H1 (cell line): ENCODE data around the gene MT2A. TPM values are rescaled to one million over a fixed set of nuclear protein-coding genes. Genes with fewer than 3 reads are reported as not detected.

Experiments used
- CTCF ChIA-PET: fragments of 300-600 bp; sonication (Branson Sonifier 250); formaldehyde crosslinking; loops from one replicate; lab custom pipeline; 2021; ENCODE audit not compliant: partially characterized antibody; lab: Charles Lee
- POLR2A ChIA-PET: fragments of 300-600 bp; sonication (Branson Sonifier 250); formaldehyde crosslinking; loops from one replicate; lab custom pipeline; 2021; ENCODE audit warnings: inconsistent platforms; ENCODE audit not compliant: partially characterized antibody; lab: Charles Lee
- DNase-seq, 2 experiments: peaks; one replicate each; pipeline versions ENCODE4 v3.0.0 to v3.0.0-alpha.2; 2010 to 2022; ENCODE audit warnings: low spot score in 2 of 2, low read depth in 1 of 2, mixed read lengths in 1 of 2
- FAIRE-seq: peaks from 2 replicates; lab custom pipeline; 2011; peaks lifted over from hg19 to GRCh38; lab: Jason Lieb, UNC
- H2AFZ ChIP-seq: 2 replicates; pipeline ENCODE4 v1.8.1; 2012; ENCODE audit warnings: low read length, inconsistent platforms
- H2AK5ac ChIP-seq: 2 replicates; pipeline ENCODE4 v1.6.1; 2013; ENCODE audit warnings: low read depth, low read length
- H2BK120ac ChIP-seq: replicated peaks from 2 replicates; pipeline ENCODE3; 2013; ENCODE audit warnings: low read depth, low read length, inconsistent platforms
- H2BK12ac ChIP-seq: 2 replicates; pipeline ENCODE4 v1.6.1; 2013; ENCODE audit warnings: low read depth, low read length
- H2BK15ac ChIP-seq: 2 replicates; pipeline ENCODE4 v1.6.1; 2013; ENCODE audit warnings: low read length
- H2BK20ac ChIP-seq: 2 replicates; pipeline ENCODE4 v1.6.1; 2013; ENCODE audit warnings: low read length
- H2BK5ac ChIP-seq: 2 replicates; pipeline ENCODE4 v1.6.1; 2013; ENCODE audit warnings: low read depth, low read length
- H3K14ac ChIP-seq: 2 replicates; pipeline ENCODE4 v1.6.1; 2013; ENCODE audit warnings: inconsistent platforms; ENCODE audit not compliant: insufficient read length
- H3K18ac ChIP-seq: 2 replicates; pipeline ENCODE4 v1.6.1; 2013; ENCODE audit warnings: low read length; ENCODE audit errors: extremely low read depth
- H3K23ac ChIP-seq: 2 replicates; pipeline ENCODE4 v1.6.1; 2013; ENCODE audit warnings: inconsistent platforms; ENCODE audit not compliant: insufficient read length
- H3K23me2 ChIP-seq: 2 replicates; pipeline ENCODE4 v1.6.1; 2013; ENCODE audit warnings: low read depth, low read length
- H3K27ac ChIP-seq: 2 replicates; pipeline ENCODE4 v1.6.1; 2011; ENCODE audit warnings: low read depth, low read length, inconsistent platforms
- H3K27me3 ChIP-seq, 4 experiments: replicated peaks in 1 of 4; 1 replicate in 1 of 4; 2 replicates in 3 of 4; pipeline versions ENCODE4 v1.6.1 to v1.8.1; 2011 to 2013; ENCODE audit warnings: low read length in 3 of 4, mild to moderate bottlenecking in 3 of 4, inconsistent platforms in 2 of 4, mixed read lengths in 2 of 4, moderate library complexity in 1 of 4; ENCODE audit not compliant: control insufficient read depth in 3 of 4, insufficient read depth in 3 of 4; ENCODE audit errors: extremely low read depth in 1 of 4
- H3K36me3 ChIP-seq, 4 experiments: 2 replicates each; pipeline versions ENCODE4 v1.6.1 to v1.8.1; 2011 to 2013; ENCODE audit warnings: mild to moderate bottlenecking in 4 of 4, low read length in 3 of 4, moderate library complexity in 2 of 4, control low read depth in 1 of 4, inconsistent platforms in 1 of 4; ENCODE audit not compliant: insufficient read depth in 4 of 4, control insufficient read depth in 2 of 4
- H3K4ac ChIP-seq: replicated peaks from 2 replicates; pipeline ENCODE3; 2013; ENCODE audit warnings: low read length, low read depth, mixed read lengths, inconsistent platforms; ENCODE audit not compliant: insufficient read length
- H3K4me1 ChIP-seq, 4 experiments: replicated peaks in 1 of 4; 1 replicate in 1 of 4; 2 replicates in 3 of 4; pipeline versions ENCODE4 v1.6.1 to v1.8.1; 2011 to 2013; ENCODE audit warnings: low read length in 3 of 4, inconsistent platforms in 2 of 4, mixed read lengths in 1 of 4; ENCODE audit not compliant: insufficient read depth in 4 of 4, control insufficient read depth in 3 of 4
- H3K4me2 ChIP-seq, 2 experiments: 2 replicates each; pipeline versions ENCODE4 v1.6.1 to v1.8.1; 2011 to 2013; ENCODE audit warnings: low read depth in 2 of 2, low read length in 2 of 2, control low read depth in 1 of 2, inconsistent platforms in 1 of 2, mild to moderate bottlenecking in 1 of 2; ENCODE audit not compliant: insufficient read depth in 1 of 2
- H3K4me3 ChIP-seq, 4 experiments: fragments of 200-600, 300-600 bp in 1 of 4; sonication (generic), shearing (Covaris generic), sonication (Bioruptor Twin) in 1 of 4; 2 replicates each; pipeline versions ENCODE4 v1.5.1 to v1.8.1; 2011 to 2016; ENCODE audit warnings: low read length in 4 of 4, low read depth in 3 of 4, control low read depth in 2 of 4, inconsistent platforms in 2 of 4, mild to moderate bottlenecking in 2 of 4, mixed read lengths in 1 of 4, moderate library complexity in 1 of 4; ENCODE audit not compliant: insufficient read depth in 2 of 4; ENCODE audit errors: extremely low read depth in 1 of 4
- H3K56ac ChIP-seq: replicated peaks from 2 replicates; pipeline ENCODE3; 2013; ENCODE audit warnings: low read depth, mild to moderate bottlenecking, mixed read lengths, low read length, inconsistent platforms; ENCODE audit not compliant: insufficient read length
- H3K79me1 ChIP-seq: 2 replicates; pipeline ENCODE4 v1.6.1; 2013; ENCODE audit warnings: low read depth, low read length, control low read depth
- H3K79me2 ChIP-seq, 2 experiments: 2 replicates each; pipeline versions ENCODE4 v1.6.1 to v1.8.1; 2012 to 2013; ENCODE audit warnings: low read length in 2 of 2, mild to moderate bottlenecking in 2 of 2, inconsistent platforms in 1 of 2; ENCODE audit not compliant: insufficient read depth in 2 of 2, control insufficient read depth in 1 of 2
- H3K9ac ChIP-seq, 4 experiments: replicated peaks in 1 of 4; 1 replicate in 1 of 4; 2 replicates in 3 of 4; pipeline versions ENCODE4 v1.6.1 to v1.8.1; 2011 to 2013; ENCODE audit warnings: low read depth in 3 of 4, low read length in 3 of 4, control low read depth in 2 of 4, mild to moderate bottlenecking in 2 of 4, moderate library complexity in 2 of 4, inconsistent platforms in 1 of 4; ENCODE audit errors: extremely low read depth in 1 of 4
- H3K9me3 ChIP-seq, 2 experiments: 2 replicates each; pipeline versions ENCODE4 v1.6.1 to v1.8.1; 2012 to 2013; ENCODE audit warnings: mild to moderate bottlenecking in 2 of 2, moderate library complexity in 2 of 2, control low read depth in 1 of 2, inconsistent platforms in 1 of 2, low read depth in 1 of 2, low read length in 1 of 2, mixed read lengths in 1 of 2; ENCODE audit not compliant: insufficient read depth in 2 of 2
- H4K20me1 ChIP-seq, 2 experiments: replicated peaks in 1 of 2; 2 replicates each; pipeline versions ENCODE3 to v1.8.1; 2011 to 2013; ENCODE audit warnings: inconsistent platforms in 2 of 2, low read length in 2 of 2, mild to moderate bottlenecking in 1 of 2; ENCODE audit not compliant: insufficient read depth in 2 of 2, control insufficient read depth in 1 of 2
- H4K5ac ChIP-seq: 2 replicates; pipeline ENCODE4 v1.6.1; 2013; ENCODE audit warnings: low read length, low read depth, mixed read lengths, inconsistent platforms; ENCODE audit not compliant: insufficient read length
- H4K8ac ChIP-seq: 2 replicates; pipeline ENCODE4 v1.8.0; 2013; ENCODE audit warnings: mild to moderate bottlenecking, moderate library complexity, low read length, inconsistent platforms; ENCODE audit not compliant: insufficient read depth; ENCODE audit errors: extremely low read depth
- H4K91ac ChIP-seq: replicated peaks from 2 replicates; pipeline ENCODE3; 2013; ENCODE audit warnings: low read length, mixed read lengths, inconsistent platforms; ENCODE audit not compliant: insufficient read length
- CBX8 ChIP-seq: fragments of 300-800, 300-1000 bp; sonication (generic); IDR thresholded peaks from 2 replicates; pipeline ENCODE4 v1.7.1; 2016; ENCODE audit warnings: low read depth, low read length, borderline replicate concordance
- SIX5 ChIP-seq: IDR thresholded peaks from 2 replicates; pipeline ENCODE4 v1.6.1; 2011; ENCODE audit warnings: mild to moderate bottlenecking, low read depth, low read length
- WGBS, 2 experiments: shearing (Covaris generic) in 1 of 2; methylation state at CpG; one replicate each; pipeline versions ENCODE4 v1.1.6 to v1.1.7; 2013 to 2015; ENCODE audit warnings: low lambda C conversion rate in 2 of 2, mixed read lengths in 2 of 2, inconsistent platforms in 1 of 2, low coverage in 1 of 2, missing lambda C conversion rate in 1 of 2; ENCODE audit not compliant: insufficient replicate concordance in 2 of 2, insufficient coverage in 1 of 2, insufficient read length in 1 of 2; ENCODE audit errors: extremely low coverage in 1 of 2, missing lambda C conversion rate in 1 of 2; 5-methylcytosine and 5-hydroxymethylcytosine counted together
- polyA plus RNA-seq, 7 experiments: library from polyadenylated mRNA; depleted of rRNA in 3 of 7; stranded (reverse) in 5 of 7; unstranded in 2 of 7; fragments of >200 nt in 5 of 7; fragments of 200-250 nt in 2 of 7; gene quantifications; 1 replicate in 5 of 7; 2 replicates in 1 of 7; 4 replicates in 1 of 7; pipeline versions ENCODE4 v1.2.1 to v1.2.3, GENCODE V29; 2011 to 2013; ENCODE audit warnings: missing spikeins in 2 of 7, mixed read lengths in 2 of 7
- total RNA-seq: library from RNA; stranded (reverse); fragmentation: NEBNext Ultra II Directional; extraction: Animal tissue kit (Norgen Biotek cat#: 25700); gene quantifications from 2 replicates; pipeline ENCODE4 v1.2.1, GENCODE V29; 2021
- TF ChIP-seq, protein P1 (sequence below): IDR thresholded peaks from 2 replicates; pipeline ENCODE4 v1.6.1; 2011; ENCODE audit warnings: low read length, improper control_type of control experiment

MT2A gene
- total and polyA plus RNA-seq, 2 of the 8 experiments (the other 6 are each of a cell fraction or from before 2014, with no cell fraction given) = 9.5 to 30.1 TPM

DNA sequence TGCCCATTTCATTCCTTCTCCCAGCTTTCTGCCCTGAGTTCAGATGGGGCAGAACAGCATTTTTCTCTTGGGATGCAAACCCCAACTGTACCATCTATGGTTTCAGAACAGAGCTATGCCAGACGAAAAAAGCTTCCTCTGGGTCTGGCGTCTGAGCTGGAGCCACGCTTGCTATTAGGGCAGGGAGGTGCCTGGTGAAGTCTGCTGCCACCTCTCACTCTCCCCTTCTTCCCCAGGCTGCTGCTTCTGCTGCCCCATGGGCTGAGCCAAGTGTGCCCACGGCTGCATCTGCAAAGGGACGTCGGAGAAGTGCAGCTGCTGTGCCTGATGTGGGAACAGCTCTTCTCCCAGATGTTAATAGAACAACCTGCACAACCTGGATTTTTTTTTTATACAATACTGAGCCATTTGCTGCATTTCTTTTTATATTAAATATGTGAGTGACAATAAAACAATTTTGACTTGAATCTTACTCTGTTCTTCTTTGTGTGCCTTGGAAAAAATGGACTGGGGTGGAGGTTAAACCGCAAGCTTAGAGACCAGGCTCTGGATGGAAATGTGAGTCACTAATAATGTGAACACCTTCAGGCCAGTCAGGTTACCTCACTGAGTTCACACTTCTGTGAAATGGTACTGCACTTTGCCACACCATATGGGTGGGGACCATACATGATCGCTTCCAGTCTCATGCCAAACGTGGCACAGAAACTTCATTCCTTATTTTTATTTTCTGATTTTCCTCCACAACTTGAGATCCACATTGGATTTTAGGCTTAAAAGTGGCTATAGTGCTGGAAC, 28.4 kb downstream of the MT2A start:
- Histone ChIP-seq H3K9me3 (no peaks in the 10 kb centered on the region), H3K23ac (no peak overlapping the region), H2AFZ (no peak overlapping the region), H3K4me3 (no peak overlapping the region), H3K27me3 (peaks cover 91 to 100% (median 99%) of the 10 kb centered on the region in 4 experiments), H3K4ac (no peak overlapping the region), H3K4me1 (peaks cover 3 to 22% (median 7%) of the 10 kb centered on the region in 4 experiments), H3K14ac (no peak overlapping the region), H3K79me2 (no peaks in the 10 kb centered on the region), H4K5ac (no peak overlapping the region), H3K79me1 (no peaks in the 10 kb centered on the region), H3K4me2 (no peak overlapping the region; a peak in 1 of 4 replicates), H4K8ac (no peak overlapping the region), H2BK20ac (no peak overlapping the region), H3K18ac (no peak overlapping the region; the same call in 1 of the 2 replicates), H4K20me1 (peaks cover 14 to 31% of the 10 kb centered on the region in 2 experiments), H2BK12ac (no peak overlapping the region), H2AK5ac (no peak overlapping the region), H2BK5ac (no peak overlapping the region), H2BK15ac (no peak overlapping the region), H3K36me3 (no peaks in the 10 kb centered on the region; a peak in 1 of 8 replicates), H3K9ac (no peak overlapping the region), H3K23me2 (peaks cover 9% of the 10 kb centered on the region), H3K56ac (no peak overlapping the region), H2BK120ac (no peak overlapping the region), H3K27ac (no peak overlapping the region), H4K91ac (no peak overlapping the region)
- ChIA-PET CTCF (interaction anchor here (0.9 to 3.0 kb wide), 4 partner anchors 10 to 37 kb away, joined by 3 to 13 read pairs (median 4); partner anchors contain the start of gene MT1E), POLR2A (interaction anchor here (0.6 to 4.8 kb wide), 8 partner anchors 11 to 48 kb away, joined by 3 to 32 read pairs (median 5); partner anchors contain the start of genes MT1E, MT1G and MT3)
- TF ChIP-seq, protein P1, sequence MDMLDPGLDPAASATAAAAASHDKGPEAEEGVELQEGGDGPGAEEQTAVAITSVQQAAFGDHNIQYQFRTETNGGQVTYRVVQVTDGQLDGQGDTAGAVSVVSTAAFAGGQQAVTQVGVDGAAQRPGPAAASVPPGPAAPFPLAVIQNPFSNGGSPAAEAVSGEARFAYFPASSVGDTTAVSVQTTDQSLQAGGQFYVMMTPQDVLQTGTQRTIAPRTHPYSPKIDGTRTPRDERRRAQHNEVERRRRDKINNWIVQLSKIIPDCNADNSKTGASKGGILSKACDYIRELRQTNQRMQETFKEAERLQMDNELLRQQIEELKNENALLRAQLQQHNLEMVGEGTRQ = no peak
- TF ChIP-seq CBX8 (peak; percentile 72; the same call in 1 of the 2 replicates), SIX5 (no peak)
- 23% methylated on average over 9 of the region's 9 CpGs; no CpG with 5 or more reads in 1 of the 2 experiments for WGBS, 2 experiments
- DNase-seq = no peak
- no peak for FAIRE-seq
